HCT116 (cell line): ENCODE data around the gene PARVG. TPM values are rescaled to one million over a fixed set of nuclear protein-coding genes. Genes with fewer than 3 reads are reported as not detected.

Experiments
- ATAC-seq: fragments of 200-7000 bp; cut with Tn5 transposase; 2 replicates; pipeline ENCODE4 v1.9.1; 2020; ENCODE audit warnings: mild to moderate bottlenecking, moderate library complexity
- BruUV-seq: library from RNA; stranded (reverse); fragments of 400-500 nt; replicated peaks from 2 replicates; lab custom pipeline; 2021; lab: Mats Ljungman, UMichigan
- CTCF ChIA-PET: fragments of 300-600 bp; sonication (Branson Sonifier 250); formaldehyde crosslinking; loops from one replicate; lab custom pipeline; 2021; ENCODE audit warnings: antibody characterized with exemption; lab: Charles Lee
- POLR2A ChIA-PET: fragments of 300-600, 350-600 bp; sonication (Branson Sonifier 250); formaldehyde crosslinking; loops from one replicate; lab custom pipeline; 2021; ENCODE audit warnings: antibody characterized with exemption; lab: Charles Lee
- RAD21 ChIA-PET, 2 experiments: fragments of 300-600 bp; sonication (Branson Sonifier 250); formaldehyde crosslinking; loops; one replicate each; lab custom pipeline; 2023; ENCODE audit warnings: low total read pairs in 2 of 2; ENCODE audit not compliant: uncharacterized antibody in 2 of 2, unreplicated experiment in 2 of 2, low non-redundant PET in 1 of 2; lab: Charles Lee
- DNase-seq: peaks from one replicate; pipeline ENCODE4 v3.0.0-alpha.2; 2010; ENCODE audit warnings: low read depth, low spot score
- H2AFZ ChIP-seq: fragments of 200-600 bp; shearing (Covaris generic), sonication (generic); 2 replicates; pipeline ENCODE4 v1.6.1; 2017; ENCODE audit warnings: low read depth, mixed run types, mixed read lengths, antibody characterized with exemption, low read length; ENCODE audit not compliant: poor library complexity, severe bottlenecking
- H3K27ac ChIP-seq: 2 replicates; pipeline ENCODE4 v1.5.1; 2012; ENCODE audit warnings: low read depth, low read length
- H3K27me3 ChIP-seq: fragments of 200-600 bp; sonication (generic); 2 replicates; pipeline ENCODE4 v1.6.1; 2016; ENCODE audit warnings: mixed run types, low read length, mixed read lengths; ENCODE audit not compliant: insufficient read depth
- H3K36me3 ChIP-seq, 2 experiments: fragments of 200-500 bp in 1 of 2; fragments of 200-600 bp in 1 of 2; sonication (Bioruptor generic) in 1 of 2; sonication (generic) in 1 of 2; 2 replicates each; pipeline versions ENCODE4 v1.5.1 to v1.6.1; 2014 to 2016; ENCODE audit warnings: low read length in 2 of 2, inconsistent platforms in 1 of 2, mixed read lengths in 1 of 2, mixed run types in 1 of 2; ENCODE audit not compliant: insufficient read depth in 2 of 2, control insufficient read depth in 1 of 2
- H3K4me1 ChIP-seq, 2 experiments: fragments of 200-600 bp in 1 of 2; sonication (generic) in 1 of 2; 2 replicates each; pipeline versions ENCODE4 v1.5.1 to v1.6.1; 2012 to 2017; ENCODE audit warnings: low read length in 2 of 2, inconsistent platforms in 1 of 2, mild to moderate bottlenecking in 1 of 2, mixed read lengths in 1 of 2, mixed run types in 1 of 2, moderate library complexity in 1 of 2; ENCODE audit not compliant: insufficient read depth in 2 of 2, control insufficient read depth in 1 of 2
- H3K4me2 ChIP-seq: fragments of 200-600 bp; sonication (generic); 2 replicates; pipeline ENCODE4 v1.6.1; 2017; ENCODE audit warnings: mixed run types, low read length, mixed read lengths
- H3K4me3 ChIP-seq, 2 experiments: fragments of 200-600 bp in 1 of 2; sonication (generic) in 1 of 2; replicated peaks in 1 of 2; 2 replicates each; pipeline ENCODE4 v1.5.1; 2011 to 2016; ENCODE audit warnings: low read length in 2 of 2, control low read depth in 1 of 2, low read depth in 1 of 2, mild to moderate bottlenecking in 1 of 2, mixed read lengths in 1 of 2, mixed run types in 1 of 2
- H3K79me2 ChIP-seq: fragments of 200-600 bp; sonication (generic); 2 replicates; pipeline ENCODE4 v1.6.1; 2017; ENCODE audit warnings: mild to moderate bottlenecking, mixed run types, low read length, moderate library complexity, mixed read lengths; ENCODE audit not compliant: insufficient read depth
- H3K9ac ChIP-seq: fragments of 200-600 bp; sonication (generic); 2 replicates; pipeline ENCODE4 v1.6.1; 2016; ENCODE audit warnings: low read length, mixed read lengths
- H3K9me2 ChIP-seq: fragments of 200-600 bp; sonication (generic), shearing (Covaris generic); 2 replicates; pipeline ENCODE4 v1.6.1; 2017; ENCODE audit warnings: mixed run types, mild to moderate bottlenecking, moderate library complexity; ENCODE audit not compliant: insufficient read depth
- H3K9me3 ChIP-seq, 2 experiments: fragments of 200-500 bp in 1 of 2; fragments of 200-600 bp in 1 of 2; sonication (Bioruptor generic) in 1 of 2; sonication (generic) in 1 of 2; 2 replicates each; pipeline ENCODE4 v1.6.1; 2014 to 2017; ENCODE audit warnings: low read length in 2 of 2, mixed read lengths in 2 of 2, inconsistent platforms in 1 of 2, low read depth in 1 of 2, mild to moderate bottlenecking in 1 of 2, mixed run types in 1 of 2, moderate library complexity in 1 of 2; ENCODE audit not compliant: control insufficient read depth in 1 of 2, insufficient read depth in 1 of 2
- H4K20me1 ChIP-seq: fragments of 200-600 bp; sonication (generic), shearing (Covaris generic); 2 replicates; pipeline ENCODE4 v1.6.1; 2017; ENCODE audit warnings: mixed run types, mild to moderate bottlenecking, moderate library complexity; ENCODE audit not compliant: insufficient read depth
- ATF3 ChIP-seq: IDR thresholded peaks from 2 replicates; pipeline ENCODE4 v1.6.1; 2012
- CBX3 ChIP-seq: IDR thresholded peaks from 2 replicates; pipeline ENCODE4 v1.6.1; 2012; ENCODE audit warnings: low read depth
- CEBPB ChIP-seq: IDR thresholded peaks from 2 replicates; pipeline ENCODE4 v1.6.1; 2012; ENCODE audit warnings: low read depth
- EGR1 ChIP-seq: IDR thresholded peaks from 2 replicates; pipeline ENCODE4 v1.6.1; 2012; ENCODE audit warnings: low read depth
- ELF1 ChIP-seq: IDR thresholded peaks from 2 replicates; pipeline ENCODE4 v1.6.1; 2012; ENCODE audit warnings: low read depth, borderline replicate concordance
- EZH2 ChIP-seq: fragments of 200-600 bp; sonication (generic); IDR thresholded peaks from 2 replicates; pipeline ENCODE4 v1.6.1; 2017; ENCODE audit warnings: antibody characterized with exemption, mixed run types
- EZH2phosphoT487 ChIP-seq: fragments of 200-600 bp; IDR thresholded peaks from 2 replicates; pipeline ENCODE4 v1.6.1; 2018; ENCODE audit warnings: antibody characterized with exemption, borderline replicate concordance
- FOSL1 ChIP-seq: IDR thresholded peaks from 2 replicates; pipeline ENCODE4 v1.6.1; 2012; ENCODE audit warnings: low read depth
- MAX ChIP-seq: IDR thresholded peaks from 2 replicates; pipeline ENCODE4 v1.6.1; 2012
- POLR2A ChIP-seq: IDR thresholded peaks from 2 replicates; pipeline ENCODE4 v1.7.0; 2011; ENCODE audit warnings: borderline replicate concordance; ENCODE audit not compliant: insufficient read depth, insufficient read length; ENCODE audit errors: extremely low read depth
- REST ChIP-seq: IDR thresholded peaks from 2 replicates; pipeline ENCODE4 v1.6.1; 2012; ENCODE audit warnings: low read depth
- SIN3A ChIP-seq: IDR thresholded peaks from 2 replicates; pipeline ENCODE4 v1.6.1; 2012; ENCODE audit warnings: low read depth
- SP1 ChIP-seq: IDR thresholded peaks from 2 replicates; pipeline ENCODE4 v1.6.1; 2012; ENCODE audit warnings: low read depth
- SRF ChIP-seq: IDR thresholded peaks from 2 replicates; pipeline ENCODE4 v1.6.1; 2012; ENCODE audit warnings: low read depth
- TCF7L2 ChIP-seq: IDR thresholded peaks from 2 replicates; pipeline ENCODE4 v1.7.0; 2011; ENCODE audit warnings: borderline replicate concordance, inconsistent platforms; ENCODE audit not compliant: insufficient read depth, insufficient read length; ENCODE audit errors: extremely low read depth
- YY1 ChIP-seq: IDR thresholded peaks from 2 replicates; pipeline ENCODE4 v1.6.1; 2011; ENCODE audit warnings: low read length, low read depth, moderate library complexity, mild to moderate bottlenecking; ENCODE audit not compliant: insufficient replicate concordance; ENCODE audit errors: extremely low read depth
- ZBTB33 ChIP-seq: IDR thresholded peaks from 2 replicates; pipeline ENCODE4 v1.6.1; 2011; ENCODE audit warnings: mild to moderate bottlenecking, low read length, moderate library complexity; ENCODE audit not compliant: insufficient replicate concordance; ENCODE audit errors: extremely low read depth
- ZFX ChIP-seq: fragments of 450-650 bp; IDR thresholded peaks from 2 replicates; pipeline ENCODE4 v1.6.1; 2017
- ZNF274 ChIP-seq: fragments of 200-500 bp; sonication (Bioruptor generic); IDR thresholded peaks from 2 replicates; pipeline ENCODE4 v1.6.1; 2014; ENCODE audit warnings: mild to moderate bottlenecking, low read depth, low read length, inconsistent platforms
- intact Hi-C: fragments of 100-400 bp; cut with micrococcal nuclease; formaldehyde crosslinking; loops from 2 replicates; pipeline ENCODE4 v1.10.0; 2022
- total RNA-seq: library from RNA; stranded (reverse); gene quantifications from one replicate; pipeline ENCODE4 v1.2.1, GENCODE V29; 2021; ENCODE audit not compliant: unreplicated experiment

Gene PARVG
- total RNA-seq, 1 experiment from 2014 or later = 0.57 TPM

GRCh38 chr22:44154436-44154942, 26.2 kb upstream of the PARVG start:
- ChIA-PET CTCF (no interaction called here), RAD21 (no interaction called here), POLR2A (no interaction called here)
- H3K27ac ChIP-seq = no peak overlapping the region
- no peaks in the 10 kb centered on the region for H4K20me1 ChIP-seq
- H3K9me2 ChIP-seq = no peaks in the 10 kb centered on the region
- no peak for ATAC-seq
- DNase-seq = no peak
- H3K9me3 ChIP-seq = no peaks in the 10 kb centered on the region
- no peaks in the 10 kb centered on the region for H3K79me2 ChIP-seq
- no peak overlapping the region for H3K9ac ChIP-seq
- no peaks in the 10 kb centered on the region for H3K27me3 ChIP-seq
- H2AFZ ChIP-seq = no peak overlapping the region
- H3K36me3 ChIP-seq = no peaks in the 10 kb centered on the region
- no peak for TF ChIP-seq EZH2
- no peak for TF ChIP-seq REST
- no peak for TF ChIP-seq ZNF274
- no peak for TF ChIP-seq ATF3
- TF ChIP-seq MAX = no peak
- no peak for TF ChIP-seq SRF
- no peak for TF ChIP-seq YY1
- no peak for TF ChIP-seq FOSL1
- TF ChIP-seq ELF1 = no peak
- no peak for TF ChIP-seq EGR1
- TF ChIP-seq SP1 = no peak
- no peak for TF ChIP-seq ZBTB33
- TF ChIP-seq SIN3A = no peak
- no peak for TF ChIP-seq POLR2A
- no peak for TF ChIP-seq CEBPB
- TF ChIP-seq TCF7L2 = no peak
- TF ChIP-seq EZH2phosphoT487 = no peak
- no peak for TF ChIP-seq ZFX
- no peak for TF ChIP-seq CBX3
- no TSS peak for BruUV-seq
- no peak overlapping the region for H3K4me3 ChIP-seq
- intact Hi-C loops = no loop called here
- peaks cover 0 to 4% of the 10 kb centered on the region in 2 experiments; a peak in 1 of 4 replicates for H3K4me1 ChIP-seq
- H3K4me2 ChIP-seq = no peak overlapping the region
